Omental fat pad (tissue), 4 donors: ENCODE results near the gene SWT1. TPM values are rescaled to one million over a fixed set of nuclear protein-coding genes. Genes with fewer than 3 reads are reported as not detected.

ENCODE experiments used
- ATAC-seq: fragments of 150-250 bp; one replicate; pipeline ENCODE4 v1.9.1; 2016; ENCODE audit warnings: mild to moderate bottlenecking, moderate library complexity; ENCODE audit not compliant: low FRiP score
- DNase-seq: peaks from one replicate; pipeline ENCODE4 v3.0.0-alpha.2; 2019; ENCODE audit warnings: low spot score
- CTCF ChIP-seq, 3 donors: fragments of 450-650 bp; IDR thresholded peaks; one replicate each; pipeline ENCODE4 v1.5.1; 2016 to 2017; ENCODE audit warnings: antibody characterized with exemption in 3 of 3, mild to moderate bottlenecking in 3 of 3, moderate library complexity in 2 of 3
- total RNA-seq, 4 donors: library from RNA; depleted of rRNA; stranded (reverse); fragments of >200 nt; gene quantifications; one replicate each; pipeline ENCODE4 v1.1.0, GENCODE V29; 2016

Gene SWT1
- total RNA-seq: 10 to 100 TPM in 1 of 4 donors, 1 to 10 TPM in 3; 3.6 to 15.1 (median 7.3) TPM

- no peak for TF ChIP-seq CTCF (IDR thresholded peaks at IDR 0.05)
- ATAC-seq (peak; percentile 99), DNase-seq (peak; percentile 98)
These were observed at the start of gene SWT1, which contains the start of gene TRMT1L for GRCh38 chr1:185156854-185157598. SWT1 (plus strand) TSS chr1:185157167; CDS start chr1:185160842, 3,675 bp downstream. TRMT1L (minus strand) TSS chr1:185156953; CDS start chr1:185156712, 241 bp downstream.

- ATAC-seq: no peak
- DNase-seq: no peak
- no peak for TF ChIP-seq CTCF (IDR thresholded peaks at IDR 0.05)
These were observed 48.6 kb upstream of the SWT1 start for GRCh38 chr1:185108321-185108720.

GRCh38 chr1:185110145-185110544, 46.8 kb upstream of the SWT1 start:
- DNase-seq (no peak), ATAC-seq (no peak)
- no peak for TF ChIP-seq CTCF (IDR thresholded peaks at IDR 0.05)

GRCh38 chr1:185111873-185112272, 45.1 kb upstream of the SWT1 start:
- no peak for ATAC-seq
- no peak for TF ChIP-seq CTCF (IDR thresholded peaks at IDR 0.05)

GRCh38 chr1:185112356-185112755, 44.6 kb upstream of the SWT1 start:
- TF ChIP-seq CTCF (IDR thresholded peaks at IDR 0.05): no peak

More at GRCh38 chr1:185111873-185112272, 45.1 kb upstream of the SWT1 start:
- no peak for DNase-seq

GRCh38 chr1:185129708-185130107, 27.3 kb upstream of the SWT1 start:
- TF ChIP-seq CTCF (IDR thresholded peaks at IDR 0.05): no peak
- no peak for ATAC-seq
- no peak for DNase-seq

More at GRCh38 chr1:185112356-185112755, 44.6 kb upstream of the SWT1 start:
- no peak for ATAC-seq
- no peak for DNase-seq

GRCh38 chr1:185132534-185132933, 24.4 kb upstream of the SWT1 start:
- no peak for TF ChIP-seq CTCF (IDR thresholded peaks at IDR 0.05)
- ATAC-seq: no peak
- DNase-seq: no peak
